ENCODE measurements around the gene HLA-DQB1.

GRCh38 chr6:32610682-32611296 lies 55.7 kb downstream of the HLA-DQB1 start:
- TF ChIP-seq CTCF (conservative IDR thresholded peaks at IDR 0.05; ENCODE audit: low read length) (no peak), EZH2phosphoT487 (IDR thresholded peaks at IDR 0.05; ENCODE audit: borderline replicate concordance) (no peak)

Measured in Loucy (cell line).